Activated CD4-positive, alpha-beta T cell treated with anti-CD3 and anti-CD28 coated beads for 24 hours (primary cell): ENCODE data around the gene ERCC4.

Experiments
- DNase-seq, 2 donors: peaks; one replicate each; pipeline ENCODE4 v3.0.0-alpha.2; 2020; ENCODE audit warnings: low read depth in 2 of 2

The ERCC4 gene

GRCh38 chr16:13911306-13911705 lies 8.6 kb upstream of the ERCC4 start:
- DNase-seq: no peak

- no peak for DNase-seq
Measured at GRCh38 chr16:13911871-13912270, 8.1 kb upstream of the ERCC4 start.

GRCh38 chr16:13912891-13913290 lies 7.1 kb upstream of the ERCC4 start:
- DNase-seq: no peak

- no peak for DNase-seq
Measured at GRCh38 chr16:13913374-13914292, 6.3 kb upstream of the ERCC4 start.

- no peak for DNase-seq
Measured at GRCh38 chr16:13915033-13915635, 4.8 kb upstream of the ERCC4 start.

GRCh38 chr16:13919330-13919682 lies 648 bp upstream of the ERCC4 start:
- no peak for DNase-seq

- DNase-seq: no peak
Measured at GRCh38 chr16:13920510-13920818, 510 bp downstream of the ERCC4 start.

GRCh38 chr16:13921328-13921727 lies 1.4 kb downstream of the ERCC4 start:
- no peak for DNase-seq

- DNase-seq: no peak
Measured at GRCh38 chr16:13923703-13924298, 3.8 kb downstream of the ERCC4 start.

GRCh38 chr16:13926464-13926863 lies 6.5 kb downstream of the ERCC4 start:
- no peak for DNase-seq

GRCh38 chr16:13926891-13927290 lies 6.9 kb downstream of the ERCC4 start:
- DNase-seq: no peak

- no peak for DNase-seq
Measured at GRCh38 chr16:13928646-13929045, 8.7 kb downstream of the ERCC4 start.

- no peak for DNase-seq
Measured at GRCh38 chr16:13931845-13932244, 11.9 kb downstream of the ERCC4 start.

- DNase-seq: no peak
Measured at GRCh38 chr16:13935408-13935807, 15.5 kb downstream of the ERCC4 start.

- no peak for DNase-seq
Measured at GRCh38 chr16:13936155-13936554, 16.2 kb downstream of the ERCC4 start.

GRCh38 chr16:13936596-13937081 lies 16.7 kb downstream of the ERCC4 start:
- no peak for DNase-seq

GRCh38 chr16:13937411-13937810 lies 17.5 kb downstream of the ERCC4 start:
- no peak for DNase-seq

- no peak for DNase-seq
Measured at GRCh38 chr16:13938480-13938879, 18.5 kb downstream of the ERCC4 start.

- no peak for DNase-seq
Measured at GRCh38 chr16:13939821-13940220, 19.9 kb downstream of the ERCC4 start.

- DNase-seq: no peak
Measured at GRCh38 chr16:13940397-13940933, 20.5 kb downstream of the ERCC4 start.

- no peak for DNase-seq
Measured at GRCh38 chr16:13944816-13945215, 24.9 kb downstream of the ERCC4 start.

- no peak for DNase-seq
Measured at GRCh38 chr16:13945744-13946485, 26.0 kb downstream of the ERCC4 start.
